GM23338 (cell line): ENCODE results near the gene GLRA1. TPM values are rescaled to one million over a fixed set of nuclear protein-coding genes. Genes with fewer than 3 reads are reported as not detected.
A peak's percentile ranks its signal among the peaks of the same experiment; 100 is the strongest.

Experiments used
- ATAC-seq: fragments of 200-7000 bp; cut with Tn5 transposase; 3 replicates; pipeline ENCODE4 v1.9.1; 2020
- DNase-seq: peaks from one replicate; pipeline ENCODE4 v3.0.0-alpha.2; 2015; ENCODE audit warnings: low spot score
- H2AFZ ChIP-seq: fragments of 200-600 bp; sonication (generic); 2 replicates; pipeline ENCODE4 v1.8.0; 2016; ENCODE audit warnings: antibody characterized with exemption, mild to moderate bottlenecking, moderate library complexity
- H3F3A ChIP-seq: fragments of 200-600 bp; sonication (generic); replicated peaks from 2 replicates; pipeline ENCODE4 v1.8.0; 2017; ENCODE audit warnings: antibody characterized with exemption, mixed run types, low read depth
- H3K27ac ChIP-seq: fragments of 200-600 bp; sonication (generic); 2 replicates; pipeline ENCODE4 v1.6.1; 2016; ENCODE audit warnings: low read depth
- H3K27me3 ChIP-seq: fragments of 200-600 bp; sonication (generic); 2 replicates; pipeline ENCODE4 v1.8.0; 2016; ENCODE audit warnings: mild to moderate bottlenecking, mixed run types, moderate library complexity; ENCODE audit not compliant: insufficient read depth
- H3K36me3 ChIP-seq: fragments of 200-600 bp; sonication (generic); 2 replicates; pipeline ENCODE4 v1.8.0; 2016; ENCODE audit warnings: mild to moderate bottlenecking; ENCODE audit not compliant: insufficient read depth
- H3K4me1 ChIP-seq: fragments of 200-600 bp; sonication (generic); 2 replicates; pipeline ENCODE4 v1.8.0; 2016; ENCODE audit warnings: mild to moderate bottlenecking, moderate library complexity; ENCODE audit not compliant: insufficient read depth
- H3K4me2 ChIP-seq: fragments of 200-600 bp; sonication (generic); 2 replicates; pipeline ENCODE4 v1.7.1; 2017; ENCODE audit warnings: mixed run types
- H3K4me3 ChIP-seq: fragments of 200-600 bp; sonication (generic); 2 replicates; pipeline ENCODE4 v1.6.1; 2016; ENCODE audit warnings: mixed run types
- H3K79me2 ChIP-seq: fragments of 200-600 bp; sonication (generic); replicated peaks from 2 replicates; pipeline ENCODE4 v1.8.0; 2017; ENCODE audit warnings: mild to moderate bottlenecking; ENCODE audit not compliant: insufficient read depth
- H3K9me2 ChIP-seq: fragments of 200-600 bp; sonication (generic); 2 replicates; pipeline ENCODE4 v1.8.0; 2017; ENCODE audit not compliant: insufficient read depth
- H4K20me1 ChIP-seq: fragments of 200-600 bp; sonication (generic); replicated peaks from 2 replicates; pipeline ENCODE4 v1.8.0; 2017; ENCODE audit warnings: mild to moderate bottlenecking; ENCODE audit not compliant: insufficient read depth
- H3K27ac Mint-ChIP-seq: 2 replicates; pipeline ENCODE4 v1.8.0; 2020; ENCODE audit warnings: inconsistent platforms, mild to moderate bottlenecking, moderate library complexity, mixed read lengths
- H3K27me3 Mint-ChIP-seq: 3 replicates; pipeline ENCODE4 v1.8.0; 2022; ENCODE audit warnings: low read depth, mild to moderate bottlenecking, moderate library complexity, mixed read lengths, inconsistent platforms; ENCODE audit not compliant: insufficient read depth, poor library complexity
- H3K36me3 Mint-ChIP-seq: 3 replicates; pipeline ENCODE4 v1.8.0; 2021; ENCODE audit warnings: low read depth, mild to moderate bottlenecking, inconsistent platforms, moderate library complexity, mixed read lengths
- H3K4me1 Mint-ChIP-seq: 3 replicates; pipeline ENCODE4 v1.8.0; 2020; ENCODE audit warnings: mild to moderate bottlenecking, inconsistent platforms, mixed read lengths
- H3K4me3 Mint-ChIP-seq: 3 replicates; pipeline ENCODE4 v1.8.0; 2021; ENCODE audit warnings: moderate library complexity, mild to moderate bottlenecking, inconsistent platforms, mixed read lengths
- H3K9me3 Mint-ChIP-seq: 3 replicates; pipeline ENCODE4 v1.8.0; 2020; ENCODE audit warnings: moderate library complexity, mild to moderate bottlenecking, inconsistent platforms, mixed read lengths
- CREB1 ChIP-seq: fragments of 250-450 bp; sonication (Bioruptor Pico); IDR thresholded peaks from 2 replicates; pipeline ENCODE4 v1.5.0; 2020; ENCODE audit warnings: low read depth, mild to moderate bottlenecking, moderate library complexity
- EZH2phosphoT487 ChIP-seq: fragments of 200-600 bp; sonication (generic); IDR thresholded peaks from one replicate; pipeline ENCODE4 v1.8.1; 2018; ENCODE audit warnings: antibody characterized with exemption; ENCODE audit not compliant: unreplicated experiment
- ZNF114 ChIP-seq: fragments of 250-450 bp; sonication (Bioruptor Pico); IDR thresholded peaks from 2 replicates; pipeline ENCODE4 v1.5.0; 2020; ENCODE audit warnings: mild to moderate bottlenecking, moderate library complexity
- ZNF331 ChIP-seq: fragments of 250-450 bp; sonication (Bioruptor Pico); IDR thresholded peaks from 2 replicates; pipeline ENCODE4 v1.5.0; 2020; ENCODE audit warnings: low read depth, mild to moderate bottlenecking, moderate library complexity
- ZNF462 ChIP-seq: fragments of 250-450 bp; sonication (Bioruptor Pico); IDR thresholded peaks from 2 replicates; pipeline ENCODE4 v1.5.0; 2020; ENCODE audit warnings: mild to moderate bottlenecking, moderate library complexity
- polyA plus RNA-seq: library from polyadenylated mRNA; unstranded; fragments of >200 nt; fragmentation: Nextera tagmentation; extraction: Ambion mirVana; gene quantifications from 2 replicates; pipeline ENCODE4 v1.2.1, GENCODE V29; 2016
- total RNA-seq: library from RNA; depleted of rRNA; stranded (reverse); fragments of >200 nt; shearing (Covaris generic); gene quantifications from 2 replicates; pipeline ENCODE4 v1.2.3, GENCODE V29; 2014

The GLRA1 gene
- total and polyA plus RNA-seq, 2 experiments from 2014 or later, result not detected

GRCh38 chr5:151868451-151868850, 56.2 kb downstream of the GLRA1 start (continued):
- TF ChIP-seq ZNF462 (CRISPR knock-in tag), result no peak

- H3K9me3 Mint-ChIP-seq, result no peaks in the 10 kb centered on the region
- no peaks in the 10 kb centered on the region for H3K4me1 ChIP-seq
- no peaks in the 10 kb centered on the region; the same call in 2 of the 3 replicates for H3K36me3 Mint-ChIP-seq
- no peaks in the 10 kb centered on the region for H4K20me1 ChIP-seq
- H3K4me3 ChIP-seq, result no peak overlapping the region
- ATAC-seq (peak; percentile 43; the same call in 2 of the 3 replicates), DNase-seq (no peak)
- no peak for TF ChIP-seq ZNF331 (CRISPR knock-in tag)
- TF ChIP-seq EZH2phosphoT487, result no peak
- TF ChIP-seq CREB1 (CRISPR knock-in tag), result no peak
- no peak for TF ChIP-seq ZNF114 (CRISPR knock-in tag)
- no peaks in the 10 kb centered on the region for H3K4me1 Mint-ChIP-seq
- H3K36me3 ChIP-seq, result no peaks in the 10 kb centered on the region
- no peaks in the 10 kb centered on the region for H3K27me3 ChIP-seq
- H3K4me3 Mint-ChIP-seq, result no peak overlapping the region
- no peaks in the 10 kb centered on the region for H3K9me2 ChIP-seq
- H3K27ac Mint-ChIP-seq, result no peak overlapping the region
- no peaks in the 10 kb centered on the region for H3F3A ChIP-seq
- H3K79me2 ChIP-seq, result no peaks in the 10 kb centered on the region
- no peak overlapping the region for H3K27ac ChIP-seq
- H3K27me3 Mint-ChIP-seq, result no peaks in the 10 kb centered on the region
- peak overlapping the region; percentile 59 for H2AFZ ChIP-seq
- H3K4me2 ChIP-seq, result no peak overlapping the region
These were observed 60.4 kb downstream of the GLRA1 start for GRCh38 chr5:151864061-151864748.
